DMS79 (cell line): ENCODE measurements around the gene ZNF160.
"Not testable (repeated sequence)": the region's sequence is repeated elsewhere in the genome, so short reads cannot be mapped to it uniquely, and the experiment has no call there.

Experiments used
- DNase-seq: peaks from one replicate; lab custom pipeline; 2025; lab: John Stamatoyannopoulos, UW

Gene ZNF160

DNA sequence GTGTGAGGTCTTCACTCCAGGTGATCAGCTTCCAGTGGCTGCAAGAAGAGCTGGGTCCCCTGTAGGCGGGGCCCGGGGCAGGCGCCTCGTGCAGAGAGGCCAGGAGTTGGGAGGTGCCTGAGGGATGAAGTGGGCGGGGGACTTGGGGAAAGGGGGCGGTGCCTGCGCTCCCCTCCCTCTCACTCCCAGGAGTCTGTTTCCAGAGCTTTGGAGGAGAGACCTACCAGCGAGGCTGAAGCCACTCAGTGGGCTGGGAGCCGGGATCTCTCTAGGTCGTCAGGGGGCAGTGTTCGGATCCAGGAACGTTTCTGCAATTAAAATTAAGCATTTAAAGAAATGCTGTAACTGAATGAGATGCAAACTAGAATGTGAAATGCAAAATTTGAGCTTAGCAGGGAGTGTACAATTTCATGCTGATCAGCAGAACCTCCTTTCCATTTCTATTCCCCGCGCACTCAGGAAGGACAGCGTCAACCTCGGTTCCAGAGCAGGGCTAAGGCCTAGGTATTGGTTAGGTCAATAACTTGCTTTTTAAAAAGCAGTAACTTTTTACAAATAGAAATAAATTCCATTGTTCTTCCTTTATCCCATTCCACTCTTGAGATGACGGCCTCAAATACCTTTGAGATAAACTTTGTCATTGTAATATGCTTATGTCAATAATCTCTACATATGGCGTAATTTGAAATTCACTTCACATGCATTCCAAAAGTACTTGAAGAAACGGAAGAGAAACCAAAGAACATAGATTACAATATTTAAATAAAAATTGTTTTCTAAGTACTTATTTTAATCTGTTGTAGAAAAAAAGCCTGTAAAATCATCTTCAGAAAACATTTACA is 11.6 kb downstream of the ZNF160 start:
- no peak for DNase-seq

- no peak for DNase-seq
Observed at GRCh38 chr19:53088091-53088490, 15.1 kb downstream of the ZNF160 start.

DNA sequence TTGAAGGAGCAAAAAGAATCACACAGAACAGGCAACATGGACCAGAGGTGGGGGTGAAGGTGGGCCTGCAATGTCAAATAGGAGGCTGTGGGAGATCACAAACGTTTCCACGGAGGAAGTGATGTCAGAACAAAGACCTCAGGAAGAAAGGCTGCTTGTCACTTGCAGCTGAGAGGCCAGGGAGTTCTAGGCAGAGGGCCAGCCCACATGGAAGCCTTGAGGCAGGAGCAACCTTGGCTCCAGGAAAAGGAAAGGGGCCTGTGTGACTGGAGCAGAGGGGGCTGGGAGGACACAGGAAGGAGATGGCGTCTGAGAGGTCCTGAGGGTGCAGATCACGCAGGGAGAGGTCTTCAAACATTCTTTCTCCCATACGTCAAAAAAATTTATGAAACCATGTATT is 16.3 kb downstream of the ZNF160 start:
- DNase-seq = no peak

DNA sequence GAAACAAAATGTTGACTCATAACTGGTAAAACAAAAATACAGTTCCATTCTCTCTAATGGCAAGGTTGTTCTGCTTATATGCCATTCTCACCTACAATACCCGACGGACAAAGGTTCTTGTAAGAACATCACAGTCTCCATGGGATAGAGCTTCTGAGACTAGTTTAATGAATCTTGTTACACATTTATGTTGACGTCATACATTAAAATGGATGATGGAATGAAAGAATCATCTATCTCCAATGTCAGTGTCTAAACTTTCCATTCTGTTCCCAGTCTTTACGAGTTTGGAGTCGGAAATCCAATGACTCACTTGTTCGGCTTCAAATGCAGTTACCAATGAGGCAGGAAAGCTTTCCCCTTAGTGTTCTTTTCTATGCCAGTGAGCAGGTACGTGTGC is 17.7 kb downstream of the ZNF160 start:
- DNase-seq = no peak

DNA sequence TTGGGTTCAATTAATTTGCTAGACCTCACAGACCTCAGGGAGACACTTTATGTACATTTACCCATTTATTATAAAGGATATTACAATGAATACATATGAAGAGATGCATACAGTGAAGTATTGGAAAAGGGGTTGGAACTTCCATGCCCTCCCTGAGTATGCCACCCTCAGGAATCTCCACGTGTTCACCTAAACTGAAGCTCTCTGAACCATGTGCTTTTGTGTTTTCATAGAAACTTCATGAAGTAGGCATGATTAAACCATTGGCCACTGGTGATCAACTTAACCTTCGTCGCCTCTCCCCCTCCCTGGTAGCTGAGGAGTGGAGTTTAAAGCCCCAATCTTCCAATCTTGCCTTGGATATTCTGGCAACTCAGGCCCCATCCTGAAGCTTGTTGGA is 20.3 kb downstream of the ZNF160 start:
- DNase-seq = no peak

- DNase-seq = no peak
Observed at GRCh38 chr19:53079313-53079924, 23.8 kb downstream of the ZNF160 start.

DNA sequence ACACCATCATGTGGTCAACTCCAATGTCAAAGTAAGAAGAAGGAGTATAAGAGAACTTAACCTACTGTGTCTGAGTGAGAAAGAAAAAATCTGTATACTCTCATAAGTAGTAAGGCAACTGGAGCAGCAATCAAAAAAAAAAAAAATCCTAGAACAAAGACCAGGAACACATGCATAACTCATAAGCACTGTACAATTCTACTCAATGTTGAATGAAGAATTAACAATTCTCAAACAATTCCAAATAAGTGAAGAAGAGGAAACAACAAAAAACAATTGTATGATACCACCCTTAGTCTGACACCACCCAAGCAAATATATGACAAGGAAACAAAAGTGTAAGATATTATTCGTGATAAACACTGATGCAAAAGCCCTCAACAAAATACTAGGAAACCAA is 24.6 kb downstream of the ZNF160 start:
- DNase-seq = no peak

- DNase-seq = no peak
Observed at GRCh38 chr19:53076984-53077383, 26.2 kb downstream of the ZNF160 start.

DNA sequence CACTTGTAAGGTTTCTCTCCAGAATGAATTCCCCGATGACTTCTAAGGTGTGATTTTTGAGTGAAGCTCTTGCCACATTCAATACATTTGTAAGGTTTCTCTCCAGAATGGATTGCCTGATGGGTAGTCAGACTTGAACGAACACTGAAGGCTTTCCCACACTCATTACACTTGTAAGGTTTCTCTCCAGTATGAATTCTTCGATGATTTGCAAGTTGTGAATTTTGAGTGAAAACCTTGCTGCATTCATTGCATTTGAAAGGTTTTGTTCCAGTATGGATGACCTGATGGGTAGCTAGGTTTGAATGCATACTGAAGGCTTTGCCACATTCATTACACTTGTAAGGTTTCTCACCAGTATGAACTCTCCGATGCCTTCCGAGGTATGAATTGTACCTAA is 34.4 kb downstream of the ZNF160 start:
- DNase-seq = no peak

GRCh38 chr19:53068199-53068598 is 35.0 kb downstream of the ZNF160 start:
- DNase-seq = no peak

- DNase-seq = peak; percentile 50
Observed at GRCh38 chr19:53057904-53058580, 45.2 kb downstream of the ZNF160 start.

DNA sequence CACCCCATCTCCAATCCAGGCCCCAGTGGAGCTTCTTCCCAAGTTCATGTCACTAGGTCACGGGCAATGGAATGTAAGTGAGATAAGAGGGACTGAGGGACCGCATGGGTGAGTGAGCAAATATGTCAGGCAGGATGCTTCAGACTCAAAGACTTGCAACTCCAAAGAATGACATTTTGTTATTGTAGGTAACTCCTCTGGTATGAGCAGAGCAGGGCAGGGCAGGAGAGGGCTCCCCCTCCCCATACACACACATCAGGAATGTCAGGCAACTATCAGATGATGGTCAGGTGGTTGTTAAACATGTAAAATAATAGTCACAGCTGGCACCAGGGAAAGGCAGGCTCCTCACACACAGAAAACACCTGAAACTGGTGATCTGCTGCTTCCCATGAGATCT is 48.1 kb downstream of the ZNF160 start:
- no peak for DNase-seq

DNA sequence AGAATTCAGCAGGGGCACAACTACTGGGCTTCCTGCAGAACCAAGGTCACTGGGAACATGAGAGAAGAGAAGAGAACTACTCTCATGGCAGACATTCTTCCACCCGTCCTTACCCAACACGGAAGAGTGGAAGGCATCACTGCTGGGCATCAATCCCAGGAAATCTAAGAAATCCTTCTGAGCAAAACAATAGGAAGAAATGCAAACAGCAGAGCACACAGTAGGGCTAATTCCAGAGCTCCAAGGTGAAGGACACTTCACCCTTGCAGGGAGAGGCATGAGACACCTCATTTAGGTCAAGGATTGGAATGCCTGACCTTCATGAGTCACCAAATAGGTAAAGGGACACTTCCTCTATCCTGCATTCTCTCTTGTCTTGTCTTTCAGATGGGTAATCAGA is 55.8 kb downstream of the ZNF160 start:
- no peak for DNase-seq

DNA sequence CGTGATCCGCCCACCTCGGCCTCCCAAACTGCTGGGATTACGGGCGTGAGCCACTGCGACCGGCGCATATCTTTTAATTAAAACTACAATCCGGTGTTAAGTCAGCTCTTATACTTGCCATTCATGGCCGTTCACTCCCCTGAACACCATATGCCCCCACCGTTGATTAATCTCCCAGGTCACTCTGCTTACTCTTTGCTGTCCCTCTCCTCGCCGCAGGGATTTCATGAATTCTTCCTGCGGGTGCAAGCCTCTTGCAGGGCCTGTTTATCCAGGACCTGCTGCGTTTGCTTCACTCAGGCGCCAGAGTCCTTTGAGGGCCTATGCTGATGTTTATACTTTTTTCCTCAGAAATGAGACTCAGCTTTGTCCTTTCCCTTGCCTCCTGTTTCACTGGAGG is 57.7 kb downstream of the ZNF160 start:
- DNase-seq = no peak

- no peak for DNase-seq
Observed at GRCh38 chr19:53041366-53041765, 61.9 kb downstream of the ZNF160 start.

DNA sequence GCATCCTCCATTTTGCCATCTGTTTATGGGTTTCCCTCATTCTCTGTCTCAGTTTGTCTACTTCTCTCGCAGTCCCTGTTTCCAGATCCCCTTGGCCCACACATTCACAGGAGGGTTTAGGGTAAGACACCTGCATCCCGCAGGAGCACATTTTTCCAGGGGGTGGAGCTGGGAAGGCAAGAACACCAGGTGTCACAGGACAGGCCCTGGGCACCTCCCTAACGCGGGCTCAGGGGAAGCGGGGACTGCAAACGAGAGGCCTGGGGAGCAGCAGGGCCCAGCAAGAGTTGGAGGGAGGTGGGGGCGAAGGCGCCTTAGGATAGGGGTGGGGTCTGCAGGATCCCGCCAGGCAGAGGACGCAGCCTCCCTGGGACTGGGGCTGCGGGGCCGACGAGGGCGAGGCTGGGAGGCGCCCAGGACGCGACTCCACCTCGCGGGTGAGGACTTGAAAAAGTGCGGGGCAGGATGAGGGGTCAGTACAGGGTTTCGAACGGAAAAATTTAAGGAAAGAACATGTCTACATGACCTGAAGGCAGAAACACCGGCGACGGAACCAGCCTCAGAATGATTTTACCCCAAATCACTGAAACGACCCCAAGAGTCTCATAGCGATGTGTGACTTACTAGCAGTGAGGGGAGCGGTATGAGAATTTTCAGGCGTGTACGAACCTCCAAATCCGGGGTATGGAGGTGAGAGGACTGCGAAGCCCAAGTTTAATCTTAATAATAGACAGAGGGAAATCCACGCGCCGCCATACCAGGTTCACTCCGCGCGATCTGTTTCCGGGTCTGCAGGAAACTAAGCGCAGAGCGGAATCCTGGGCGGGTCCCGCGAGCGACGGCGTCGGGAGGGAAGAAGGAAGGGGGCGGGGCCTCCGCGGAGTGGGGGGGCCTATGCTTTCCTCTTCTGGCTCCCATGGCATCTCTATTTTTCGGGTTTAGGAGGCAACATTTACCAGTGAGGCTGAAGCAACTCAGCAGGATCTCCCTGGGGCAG is 65.8 kb downstream of the ZNF160 start:
- no peak for DNase-seq

- DNase-seq = no peak
Observed at GRCh38 chr19:53034948-53035675, 68.1 kb downstream of the ZNF160 start.

GRCh38 chr19:53034054-53034453 is 69.2 kb downstream of the ZNF160 start:
- DNase-seq = no peak

- not testable (repeated sequence) for DNase-seq
Observed at GRCh38 chr19:53028306-53028705, 74.9 kb downstream of the ZNF160 start.

DNA sequence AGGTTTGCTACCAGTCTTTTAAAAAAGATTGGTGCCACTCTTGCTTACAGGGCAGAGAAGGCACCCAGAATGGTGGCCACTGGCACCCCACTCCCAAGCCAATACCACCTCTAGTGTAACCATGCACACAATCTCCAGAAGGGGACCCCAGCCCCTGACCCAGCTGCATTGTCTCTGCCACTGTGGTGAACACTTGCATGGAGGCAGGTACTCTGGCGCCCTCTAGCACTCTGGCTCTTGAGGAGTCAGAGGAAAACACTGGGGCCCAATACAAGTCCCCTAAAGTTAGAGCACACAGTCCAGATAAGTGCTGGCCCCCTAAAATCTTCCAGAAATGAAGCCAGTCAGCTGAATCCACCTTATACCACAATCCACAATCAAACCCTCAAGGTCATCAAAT is 83.5 kb downstream of the ZNF160 start:
- no peak for DNase-seq
